Mesenchymal stem cell (in vitro differentiated cells and primary cell): ENCODE data around the gene FKBP14.

Experiments used
- DNase-seq: peaks from one replicate; pipeline ENCODE4 v3.0.0-alpha.2; 2013
- H2AFZ ChIP-seq: one replicate; pipeline ENCODE4 v1.6.1; 2013; ENCODE audit warnings: low read depth, mild to moderate bottlenecking, control low read depth, inconsistent platforms, low read length, moderate library complexity
- H2AK5ac ChIP-seq: 2 replicates; pipeline ENCODE4 v1.6.1; 2013; ENCODE audit warnings: low read length, moderate library complexity, mild to moderate bottlenecking, inconsistent platforms; ENCODE audit not compliant: severe bottlenecking
- H2BK120ac ChIP-seq: one replicate; pipeline ENCODE4 v1.6.1; 2013; ENCODE audit warnings: low read depth, mild to moderate bottlenecking, inconsistent platforms, low read length, moderate library complexity
- H2BK12ac ChIP-seq, 2 experiments: one replicate each; pipeline ENCODE4 v1.6.1; 2013; ENCODE audit warnings: inconsistent platforms in 2 of 2, low read length in 2 of 2, mild to moderate bottlenecking in 2 of 2, moderate library complexity in 2 of 2, control low read depth in 1 of 2
- H2BK15ac ChIP-seq: one replicate; pipeline ENCODE4 v1.6.1; 2013; ENCODE audit warnings: mild to moderate bottlenecking, low read depth, inconsistent platforms; ENCODE audit not compliant: poor library complexity, severe bottlenecking
- H2BK5ac ChIP-seq: 2 replicates; pipeline ENCODE4 v1.6.1; 2013; ENCODE audit warnings: low read depth, mild to moderate bottlenecking, low read length, control low read depth, inconsistent platforms; ENCODE audit not compliant: poor library complexity, severe bottlenecking
- H3K14ac ChIP-seq, 2 experiments: one replicate each; pipeline ENCODE4 v1.6.1; 2013; ENCODE audit warnings: inconsistent platforms in 2 of 2, low read length in 2 of 2, control low read depth in 1 of 2, mild to moderate bottlenecking in 1 of 2, moderate library complexity in 1 of 2
- H3K18ac ChIP-seq, 2 experiments: one replicate each; pipeline ENCODE4 v1.6.1; 2013; ENCODE audit warnings: inconsistent platforms in 2 of 2, low read length in 2 of 2, control low read depth in 1 of 2, low read depth in 1 of 2, mild to moderate bottlenecking in 1 of 2
- H3K23ac ChIP-seq, 2 experiments: one replicate each; pipeline ENCODE4 v1.6.1; 2013; ENCODE audit warnings: inconsistent platforms in 2 of 2, low read length in 2 of 2, mild to moderate bottlenecking in 2 of 2, moderate library complexity in 2 of 2, control low read depth in 1 of 2
- H3K27ac ChIP-seq: 2 replicates; pipeline ENCODE4 v1.5.1; 2013; ENCODE audit warnings: mild to moderate bottlenecking, moderate library complexity, low read length, control low read depth, inconsistent platforms; ENCODE audit not compliant: poor library complexity, severe bottlenecking
- H3K27me3 ChIP-seq, 2 experiments: 2 replicates each; pipeline versions ENCODE4 v1.6.1 to v1.7.0; 2013; ENCODE audit warnings: low read length in 2 of 2, mild to moderate bottlenecking in 2 of 2, moderate library complexity in 2 of 2, control low read depth in 1 of 2, inconsistent platforms in 1 of 2; ENCODE audit not compliant: control insufficient read depth in 1 of 2, insufficient read depth in 1 of 2
- H3K36me3 ChIP-seq, 2 experiments: 2 replicates each; pipeline versions ENCODE4 v1.6.1 to v1.7.0; 2013; ENCODE audit warnings: low read length in 2 of 2, control low read depth in 1 of 2, inconsistent platforms in 1 of 2, low read depth in 1 of 2, mild to moderate bottlenecking in 1 of 2; ENCODE audit not compliant: insufficient read depth in 2 of 2, control insufficient read depth in 1 of 2
- H3K4ac ChIP-seq, 2 experiments: one replicate each; pipeline ENCODE4 v1.6.1; 2013; ENCODE audit warnings: inconsistent platforms in 2 of 2, low read length in 2 of 2, mild to moderate bottlenecking in 2 of 2, moderate library complexity in 2 of 2, control low read depth in 1 of 2, low read depth in 1 of 2
- H3K4me1 ChIP-seq: 2 replicates; pipeline ENCODE4 v1.6.1; 2013; ENCODE audit warnings: low read depth, low read length, control low read depth; ENCODE audit not compliant: control insufficient read depth, insufficient read depth
- H3K4me2 ChIP-seq: 2 replicates; pipeline ENCODE4 v1.6.1; 2013; ENCODE audit warnings: low read length, mild to moderate bottlenecking, inconsistent platforms; ENCODE audit not compliant: poor library complexity, severe bottlenecking
- H3K4me3 ChIP-seq, 2 experiments: 2 replicates each; pipeline versions ENCODE4 v1.5.1 to v1.7.0; 2013; ENCODE audit warnings: low read length in 2 of 2, mild to moderate bottlenecking in 2 of 2, control low read depth in 1 of 2, low read depth in 1 of 2; ENCODE audit not compliant: insufficient read depth in 1 of 2
- H3K79me1 ChIP-seq: replicated peaks from 2 replicates; pipeline ENCODE4 v1.6.1; 2013; ENCODE audit warnings: mild to moderate bottlenecking, control low read depth, low read length, inconsistent platforms; ENCODE audit not compliant: poor library complexity, severe bottlenecking
- H3K9ac ChIP-seq: 2 replicates; pipeline ENCODE4 v1.7.0; 2013; ENCODE audit warnings: mild to moderate bottlenecking, low read length, moderate library complexity
- H3K9me3 ChIP-seq: 2 replicates; pipeline ENCODE4 v1.7.0; 2013; ENCODE audit warnings: mild to moderate bottlenecking, low read length; ENCODE audit not compliant: control insufficient read depth
- H4K8ac ChIP-seq: one replicate; pipeline ENCODE4 v1.6.1; 2013; ENCODE audit warnings: inconsistent platforms, mild to moderate bottlenecking, low read length, moderate library complexity
- H4K91ac ChIP-seq: one replicate; pipeline ENCODE4 v1.6.1; 2013; ENCODE audit warnings: mild to moderate bottlenecking, low read length, inconsistent platforms
- WGBS: methylation state at CpG from one replicate; pipeline ENCODE4 v1.1.7; 2013; ENCODE audit warnings: mixed read lengths; 5-methylcytosine and 5-hydroxymethylcytosine counted together

The FKBP14 gene

DNA sequence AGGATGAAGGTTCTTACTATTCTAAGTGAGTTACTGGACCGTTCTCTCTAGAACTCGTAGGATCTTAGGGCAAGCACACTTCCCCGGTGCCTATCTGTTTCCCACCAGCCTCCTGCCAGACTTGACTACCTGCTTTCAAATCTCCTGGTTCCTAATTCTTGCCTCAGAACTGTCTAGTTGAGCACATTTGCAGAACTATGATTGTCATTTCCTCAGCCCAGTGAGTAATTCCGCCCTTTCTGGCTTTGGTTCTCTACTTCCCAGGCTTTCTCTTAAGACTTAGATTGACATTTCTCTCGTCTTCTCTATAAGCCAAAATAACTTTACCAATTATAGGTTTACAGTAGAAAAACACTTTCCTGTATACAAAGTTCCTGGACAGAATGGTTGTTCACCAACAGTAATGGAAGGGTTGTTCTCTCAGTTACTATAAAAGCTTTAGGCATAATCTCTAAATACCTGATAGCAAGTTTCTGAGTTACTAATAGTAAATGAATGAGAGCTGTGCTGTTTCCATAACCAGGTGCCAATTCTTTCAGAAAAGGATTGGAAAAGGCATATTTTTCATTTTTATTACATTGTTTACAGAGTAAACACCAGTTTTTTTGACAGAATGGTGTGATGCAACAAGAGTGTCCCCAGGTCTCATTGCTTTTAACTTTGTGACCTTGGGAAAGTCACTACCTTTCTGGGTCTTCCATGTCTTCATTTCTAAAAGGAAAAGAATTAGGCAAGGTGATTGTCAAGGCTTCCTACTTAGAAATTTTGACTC, 42.8 kb upstream of the FKBP14 start:
- no peak for DNase-seq
- H2BK5ac ChIP-seq: no peak overlapping the region
- H4K91ac ChIP-seq: no peak overlapping the region
- H3K4ac ChIP-seq: no peak overlapping the region
- no peak overlapping the region for H2BK12ac ChIP-seq
- H3K4me1 ChIP-seq: peaks cover 2% of the 10 kb centered on the region
- H2BK15ac ChIP-seq: no peak overlapping the region
- no peak overlapping the region for H4K8ac ChIP-seq
- no peak overlapping the region for H3K14ac ChIP-seq
- H2AFZ ChIP-seq: no peak overlapping the region
- H3K9ac ChIP-seq: no peak overlapping the region
- no peak overlapping the region for H3K4me2 ChIP-seq
- no peak overlapping the region for H2BK120ac ChIP-seq
- no peak overlapping the region for H2AK5ac ChIP-seq
- H3K79me1 ChIP-seq: peaks cover 11% of the 10 kb centered on the region
- H3K27ac ChIP-seq: no peak overlapping the region
- H3K27me3 ChIP-seq: no peaks in the 10 kb centered on the region
- H3K23ac ChIP-seq: no peak overlapping the region
- no peak overlapping the region for H3K4me3 ChIP-seq
- peaks cover 4 to 23% of the 10 kb centered on the region in 2 experiments for H3K36me3 ChIP-seq
- H3K9me3 ChIP-seq: no peaks in the 10 kb centered on the region
- no peak overlapping the region for H3K18ac ChIP-seq
- WGBS: 98% methylated on average over 4 of the region's 5 CpGs

DNA sequence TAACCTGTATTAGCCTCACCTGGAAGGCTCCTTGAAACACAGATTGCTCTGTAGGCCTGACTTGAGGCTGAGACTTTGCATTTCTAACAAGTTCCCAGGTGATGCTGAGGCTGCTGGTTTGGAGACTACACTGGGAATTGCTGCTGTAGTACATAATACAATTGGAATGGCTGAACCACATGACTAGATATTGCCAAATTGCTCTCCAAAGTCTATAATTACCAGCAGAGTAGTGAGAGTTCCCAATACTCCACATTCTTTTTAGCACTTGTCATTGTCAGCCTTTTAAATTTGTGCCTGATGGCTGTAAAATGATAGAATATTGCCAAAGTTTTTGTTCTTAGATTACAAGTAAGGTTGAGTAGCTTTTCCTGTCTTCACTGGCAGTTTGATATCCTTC, 41.6 kb upstream of the FKBP14 start:
- no peak overlapping the region for H3K4me3 ChIP-seq
- no peak overlapping the region for H2BK120ac ChIP-seq
- H3K4me1 ChIP-seq: peaks cover 2% of the 10 kb centered on the region
- H4K91ac ChIP-seq: no peak overlapping the region
- peak overlapping the region; percentile 45 for H3K9ac ChIP-seq
- no peak overlapping the region for H3K18ac ChIP-seq
- no peak overlapping the region for H3K23ac ChIP-seq
- peak overlapping the region; percentile 28 for H3K27ac ChIP-seq
- H3K14ac ChIP-seq: no peak overlapping the region
- H2BK15ac ChIP-seq: no peak overlapping the region
- no peaks in the 10 kb centered on the region for H3K9me3 ChIP-seq
- no peak overlapping the region for H3K4ac ChIP-seq
- H2AFZ ChIP-seq: no peak overlapping the region
- H2BK5ac ChIP-seq: no peak overlapping the region
- peaks cover 16% of the 10 kb centered on the region for H3K79me1 ChIP-seq
- no peak overlapping the region for H2BK12ac ChIP-seq
- H3K4me2 ChIP-seq: no peak overlapping the region
- no peaks in the 10 kb centered on the region for H3K27me3 ChIP-seq
- peak; percentile 81 for DNase-seq
- H2AK5ac ChIP-seq: no peak overlapping the region
- H3K36me3 ChIP-seq: peaks cover 7 to 33% of the 10 kb centered on the region in 2 experiments
- H4K8ac ChIP-seq: no peak overlapping the region

DNA sequence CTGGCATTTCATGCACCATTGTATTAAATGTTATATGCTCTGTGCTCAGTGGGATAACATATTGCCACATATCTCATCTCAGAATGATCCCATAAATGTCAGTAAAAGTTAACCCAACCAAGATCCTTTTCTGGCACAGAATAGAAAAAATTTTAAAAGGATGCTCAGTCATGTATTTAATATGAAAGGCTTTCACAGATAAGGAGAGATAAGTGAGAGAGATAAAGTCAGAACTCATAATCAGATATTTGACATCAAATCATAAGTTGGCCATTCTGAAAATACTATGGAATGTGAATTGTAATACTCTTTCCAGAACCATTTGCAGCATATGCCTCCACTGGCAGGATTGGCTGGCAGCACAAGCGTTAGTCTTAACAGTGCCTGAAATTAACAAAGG, 40.2 kb upstream of the FKBP14 start:
- no peak overlapping the region for H3K27ac ChIP-seq
- peaks cover 2% of the 10 kb centered on the region for H3K4me1 ChIP-seq
- H2AK5ac ChIP-seq: no peak overlapping the region
- no peak overlapping the region for H2BK12ac ChIP-seq
- H3K27me3 ChIP-seq: no peaks in the 10 kb centered on the region
- no peak overlapping the region for H3K4me3 ChIP-seq
- no peak overlapping the region for H3K4me2 ChIP-seq
- peaks cover 16% of the 10 kb centered on the region for H3K79me1 ChIP-seq
- H2BK15ac ChIP-seq: no peak overlapping the region
- no peak overlapping the region for H3K4ac ChIP-seq
- DNase-seq: no peak
- no peak overlapping the region for H3K18ac ChIP-seq
- no peak overlapping the region for H3K23ac ChIP-seq
- no peak overlapping the region for H4K91ac ChIP-seq
- 100% methylated on average over 1 of the region's 1 CpG for WGBS
- no peak overlapping the region for H3K9ac ChIP-seq
- H3K9me3 ChIP-seq: no peaks in the 10 kb centered on the region
- no peak overlapping the region for H2BK120ac ChIP-seq
- H2BK5ac ChIP-seq: no peak overlapping the region
- H3K36me3 ChIP-seq: peaks cover 7 to 32% of the 10 kb centered on the region in 2 experiments
- no peak overlapping the region for H2AFZ ChIP-seq
- H3K14ac ChIP-seq: no peak overlapping the region
- no peak overlapping the region for H4K8ac ChIP-seq

DNA sequence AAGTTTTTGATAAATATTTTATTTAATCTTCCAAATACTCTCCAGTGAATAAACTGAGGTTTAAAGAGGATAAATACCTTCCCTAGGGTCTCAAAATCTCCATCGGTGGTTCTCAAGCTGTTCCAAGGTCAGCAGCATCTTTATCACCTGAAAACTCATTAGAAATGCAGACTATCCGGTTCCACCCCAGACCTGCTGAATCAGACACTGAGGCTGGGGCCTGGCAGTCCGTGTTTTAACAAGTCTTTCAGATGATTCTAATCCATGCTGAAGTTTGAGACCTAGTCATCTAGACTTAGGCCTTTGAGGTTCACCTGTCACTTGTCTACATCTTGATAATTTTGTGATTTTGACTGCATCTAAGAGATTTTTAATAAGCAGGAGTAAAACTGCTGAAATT, 39.2 kb upstream of the FKBP14 start:
- H3K4me1 ChIP-seq: peaks cover 2% of the 10 kb centered on the region
- H2BK12ac ChIP-seq: no peak overlapping the region
- no peaks in the 10 kb centered on the region for H3K9me3 ChIP-seq
- H3K36me3 ChIP-seq: peaks cover 4 to 23% of the 10 kb centered on the region in 2 experiments
- no peak overlapping the region for H2AK5ac ChIP-seq
- no peak overlapping the region for H2AFZ ChIP-seq
- H3K14ac ChIP-seq: no peak overlapping the region
- H4K8ac ChIP-seq: no peak overlapping the region
- no peak overlapping the region for H3K4me2 ChIP-seq
- H3K27ac ChIP-seq: no peak overlapping the region
- H3K4ac ChIP-seq: no peak overlapping the region
- H4K91ac ChIP-seq: no peak overlapping the region
- H3K18ac ChIP-seq: no peak overlapping the region
- H2BK5ac ChIP-seq: no peak overlapping the region
- no peak overlapping the region for H2BK120ac ChIP-seq
- no peak overlapping the region for H3K23ac ChIP-seq
- no peak overlapping the region for H2BK15ac ChIP-seq
- H3K9ac ChIP-seq: no peak overlapping the region
- H3K79me1 ChIP-seq: peaks cover 12% of the 10 kb centered on the region
- H3K27me3 ChIP-seq: no peaks in the 10 kb centered on the region
- no peak for DNase-seq
- no peak overlapping the region for H3K4me3 ChIP-seq
- WGBS: 92% methylated on average over 3 of the region's 3 CpGs
